ENCODE results near the gene SUSD3.

The SUSD3 gene

GRCh38 chr9:93127395-93127911 is 69.0 kb downstream of the SUSD3 start:
- DNase-seq = no peak

- no peak for DNase-seq
Measured at GRCh38 chr9:93128011-93128714, 69.7 kb downstream of the SUSD3 start.

- no peak for DNase-seq
Measured at GRCh38 chr9:93128715-93129224, 70.3 kb downstream of the SUSD3 start.

GRCh38 chr9:93129286-93129685 is 70.8 kb downstream of the SUSD3 start:
- no peak for DNase-seq

GRCh38 chr9:93129691-93130500 is 71.4 kb downstream of the SUSD3 start:
- no peak for DNase-seq

- no peak for DNase-seq
Measured at GRCh38 chr9:93130861-93131481, 72.5 kb downstream of the SUSD3 start.

- DNase-seq = no peak
Measured at GRCh38 chr9:93131599-93132286, 73.2 kb downstream of the SUSD3 start.

GRCh38 chr9:93132287-93132927 is 73.9 kb downstream of the SUSD3 start:
- DNase-seq = no peak

- DNase-seq = no peak
Measured at GRCh38 chr9:93132946-93133680, 74.6 kb downstream of the SUSD3 start.

GRCh38 chr9:93133681-93134014 is 75.1 kb downstream of the SUSD3 start:
- DNase-seq = peak; percentile 60

- peak; percentile 86 for DNase-seq
Measured at GRCh38 chr9:93134015-93134739, 75.7 kb downstream of the SUSD3 start, which contains the start of gene NINJ1. NINJ1 (minus strand) TSS chr9:93134251; CDS start chr9:93134217, 34 bp downstream.

All from CD4-positive, alpha-beta T cell treated with Interleukin-17A for 4 hours (primary cell).